ENCODE data around the gene ADCY4.

Gene ADCY4

DNA sequence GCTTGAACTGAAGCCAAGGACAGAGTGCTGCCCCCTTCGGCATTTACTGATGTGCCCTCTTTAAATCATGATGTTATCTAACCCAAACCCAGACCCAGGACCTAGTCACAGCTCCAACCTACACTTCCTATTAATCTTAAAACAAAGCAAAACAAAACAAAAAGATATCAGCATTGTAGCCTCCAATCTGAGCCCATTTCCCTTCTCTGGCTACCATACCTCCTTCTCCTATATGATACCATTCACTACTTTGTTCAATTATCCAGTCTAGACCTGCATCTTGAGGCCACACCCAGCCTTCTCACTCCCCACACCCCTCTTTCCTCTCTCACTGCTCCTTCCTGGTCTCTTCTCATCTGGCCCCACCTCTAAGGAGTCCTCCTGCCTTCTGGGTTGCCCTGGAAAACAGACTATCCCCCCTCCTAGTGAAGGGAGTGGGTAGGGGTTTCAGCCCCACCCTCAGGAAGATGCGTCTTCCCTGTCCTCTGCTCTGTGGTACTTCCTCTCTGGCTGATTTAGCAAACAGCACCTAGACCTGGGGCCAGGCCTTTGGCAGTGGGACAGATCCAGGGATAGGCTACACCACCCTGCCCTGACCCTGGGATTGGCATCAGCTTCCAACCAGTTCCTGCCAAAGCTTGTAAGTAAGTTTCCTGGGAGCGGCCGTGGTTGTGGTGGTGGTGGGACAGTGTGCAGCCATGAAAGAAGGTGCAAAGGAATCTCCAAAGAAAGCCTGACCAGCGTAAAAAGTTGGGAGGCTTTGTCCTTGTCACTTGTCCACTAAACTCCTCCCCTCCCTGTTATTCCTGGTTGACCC is 20.3 kb downstream of the ADCY4 start:
- TF ChIP-seq, protein P1, sequence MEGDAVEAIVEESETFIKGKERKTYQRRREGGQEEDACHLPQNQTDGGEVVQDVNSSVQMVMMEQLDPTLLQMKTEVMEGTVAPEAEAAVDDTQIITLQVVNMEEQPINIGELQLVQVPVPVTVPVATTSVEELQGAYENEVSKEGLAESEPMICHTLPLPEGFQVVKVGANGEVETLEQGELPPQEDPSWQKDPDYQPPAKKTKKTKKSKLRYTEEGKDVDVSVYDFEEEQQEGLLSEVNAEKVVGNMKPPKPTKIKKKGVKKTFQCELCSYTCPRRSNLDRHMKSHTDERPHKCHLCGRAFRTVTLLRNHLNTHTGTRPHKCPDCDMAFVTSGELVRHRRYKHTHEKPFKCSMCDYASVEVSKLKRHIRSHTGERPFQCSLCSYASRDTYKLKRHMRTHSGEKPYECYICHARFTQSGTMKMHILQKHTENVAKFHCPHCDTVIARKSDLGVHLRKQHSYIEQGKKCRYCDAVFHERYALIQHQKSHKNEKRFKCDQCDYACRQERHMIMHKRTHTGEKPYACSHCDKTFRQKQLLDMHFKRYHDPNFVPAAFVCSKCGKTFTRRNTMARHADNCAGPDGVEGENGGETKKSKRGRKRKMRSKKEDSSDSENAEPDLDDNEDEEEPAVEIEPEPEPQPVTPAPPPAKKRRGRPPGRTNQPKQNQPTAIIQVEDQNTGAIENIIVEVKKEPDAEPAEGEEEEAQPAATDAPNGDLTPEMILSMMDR (IDR thresholded peaks at IDR 0.05; ENCODE audit: low read depth, low read length), result no peak
- no peak for DNase-seq (ENCODE audit: extremely low read depth, low read depth)

GRCh38 chr14:24313913-24314312 is 21.0 kb downstream of the ADCY4 start:
- DNase-seq (ENCODE audit: extremely low read depth, low read depth), result no peak
- TF ChIP-seq, protein P1 (IDR thresholded peaks at IDR 0.05; ENCODE audit: low read depth, low read length), result no peak

DNA sequence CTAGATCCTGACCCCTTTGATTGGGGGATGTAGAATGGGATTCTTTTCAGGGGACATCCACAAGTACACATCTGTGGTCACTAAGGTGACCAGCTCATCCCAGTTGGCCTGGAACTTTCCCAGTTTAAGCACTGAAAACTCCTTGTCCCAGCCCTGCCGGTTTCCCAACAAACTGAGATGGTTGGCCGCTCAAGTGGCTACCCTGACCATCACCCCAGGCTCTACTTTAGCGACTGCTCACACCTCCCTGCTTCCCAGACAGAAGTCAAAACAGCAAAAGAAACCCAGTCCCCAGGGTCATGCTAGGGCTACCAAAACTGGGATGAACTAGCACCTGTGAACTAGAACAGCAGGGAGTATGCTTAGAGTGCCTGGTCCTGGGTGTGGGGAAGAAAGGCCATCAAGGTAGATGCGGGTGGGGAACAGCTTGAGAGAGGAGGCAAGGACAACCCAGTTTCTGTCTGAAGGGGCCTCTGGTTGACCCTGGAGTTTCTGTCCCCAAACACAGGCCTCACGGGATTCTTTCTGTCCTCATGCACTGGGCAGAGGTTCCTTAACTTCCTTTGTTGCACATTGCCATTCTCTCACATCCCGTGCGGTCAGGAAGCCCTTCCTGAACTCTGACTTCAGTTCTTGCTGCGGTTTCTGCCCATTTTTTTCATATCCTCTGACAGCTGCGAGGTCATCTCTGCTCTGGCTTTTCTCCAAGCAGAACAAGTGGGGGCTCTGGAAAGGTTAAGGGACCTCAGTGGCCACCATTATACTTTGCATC is 21.9 kb downstream of the ADCY4 start:
- TF ChIP-seq, protein P1 (IDR thresholded peaks at IDR 0.05; ENCODE audit: low read depth, low read length), result no peak
- no peak for DNase-seq (ENCODE audit: extremely low read depth, low read depth)

GRCh38 chr14:24311837-24312615 is 22.8 kb downstream of the ADCY4 start:
- DNase-seq (ENCODE audit: extremely low read depth, low read depth), result no peak
- TF ChIP-seq, protein P1 (IDR thresholded peaks at IDR 0.05; ENCODE audit: low read depth, low read length), result no peak

DNA sequence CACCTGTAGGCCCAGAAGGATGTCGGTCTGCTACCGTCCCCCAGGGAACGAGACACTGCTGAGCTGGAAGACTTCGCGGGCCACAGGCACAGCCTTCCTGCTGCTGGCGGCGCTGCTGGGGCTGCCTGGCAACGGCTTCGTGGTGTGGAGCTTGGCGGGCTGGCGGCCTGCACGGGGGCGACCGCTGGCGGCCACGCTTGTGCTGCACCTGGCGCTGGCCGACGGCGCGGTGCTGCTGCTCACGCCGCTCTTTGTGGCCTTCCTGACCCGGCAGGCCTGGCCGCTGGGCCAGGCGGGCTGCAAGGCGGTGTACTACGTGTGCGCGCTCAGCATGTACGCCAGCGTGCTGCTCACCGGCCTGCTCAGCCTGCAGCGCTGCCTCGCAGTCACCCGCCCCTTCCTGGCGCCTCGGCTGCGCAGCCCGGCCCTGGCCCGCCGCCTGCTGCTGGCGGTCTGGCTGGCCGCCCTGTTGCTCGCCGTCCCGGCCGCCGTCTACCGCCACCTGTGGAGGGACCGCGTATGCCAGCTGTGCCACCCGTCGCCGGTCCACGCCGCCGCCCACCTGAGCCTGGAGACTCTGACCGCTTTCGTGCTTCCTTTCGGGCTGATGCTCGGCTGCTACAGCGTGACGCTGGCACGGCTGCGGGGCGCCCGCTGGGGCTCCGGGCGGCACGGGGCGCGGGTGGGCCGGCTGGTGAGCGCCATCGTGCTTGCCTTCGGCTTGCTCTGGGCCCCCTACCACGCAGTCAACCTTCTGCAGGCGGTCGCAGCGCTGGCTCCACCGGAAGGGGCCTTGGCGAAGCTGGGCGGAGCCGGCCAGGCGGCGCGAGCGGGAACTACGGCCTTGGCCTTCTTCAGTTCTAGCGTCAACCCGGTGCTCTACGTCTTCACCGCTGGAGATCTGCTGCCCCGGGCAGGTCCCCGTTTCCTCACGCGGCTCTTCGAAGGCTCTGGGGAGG is 23.9 kb downstream of the ADCY4 start, which contains the start of gene LTB4R:
LTB4R (plus strand) TSS at position 857 of the 959 bp plus-strand sequence. CDS start 4,150 bp downstream, outside the sequence.
- no peak for DNase-seq (ENCODE audit: extremely low read depth, low read depth)
- TF ChIP-seq, protein P1 (IDR thresholded peaks at IDR 0.05; ENCODE audit: low read depth, low read length), result peak; percentile 9

- no peak for DNase-seq (ENCODE audit: extremely low read depth, low read depth)
- TF ChIP-seq, protein P1 (IDR thresholded peaks at IDR 0.05; ENCODE audit: low read depth, low read length), result no peak
Observed at GRCh38 chr14:24310265-24310645, 24.6 kb downstream of the ADCY4 start.
